Measurements from ENCODE around the gene PLA1A. TPM values are rescaled to one million over a fixed set of nuclear protein-coding genes. Genes with fewer than 3 reads are reported as not detected.

The PLA1A gene
- total RNA-seq, 1 donor from 2014 or later = 2.8 TPM

DNA sequence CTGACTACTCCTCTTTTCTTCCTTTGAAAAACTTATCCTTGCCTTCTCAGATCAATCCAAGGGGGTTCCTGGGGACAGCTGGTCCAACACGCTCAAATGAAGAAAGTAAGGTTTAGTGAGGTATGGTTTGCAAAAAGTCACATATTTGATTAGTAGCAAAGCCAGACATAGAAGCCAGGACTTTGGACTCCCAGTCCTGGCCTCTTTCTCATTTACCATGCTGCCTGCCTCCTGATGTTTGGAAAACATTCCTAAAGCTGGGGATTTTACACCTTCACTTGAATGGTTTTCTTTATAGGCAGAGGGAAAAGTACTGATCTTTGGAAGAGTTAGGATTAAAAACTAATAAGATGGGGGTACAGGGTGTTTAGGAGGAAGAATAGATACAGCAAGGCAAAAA, 48.1 kb downstream of the PLA1A start:
- intact Hi-C loops (cut with micrococcal nuclease) = loop anchor here (5.0 kb wide), 1 partner anchor 69 kb away; the partner anchor contains the start of gene ADPRH
- no peaks in the 10 kb centered on the region for H3K27me3 ChIP-seq (ENCODE audit: low read depth)
- TF ChIP-seq, protein P1, sequence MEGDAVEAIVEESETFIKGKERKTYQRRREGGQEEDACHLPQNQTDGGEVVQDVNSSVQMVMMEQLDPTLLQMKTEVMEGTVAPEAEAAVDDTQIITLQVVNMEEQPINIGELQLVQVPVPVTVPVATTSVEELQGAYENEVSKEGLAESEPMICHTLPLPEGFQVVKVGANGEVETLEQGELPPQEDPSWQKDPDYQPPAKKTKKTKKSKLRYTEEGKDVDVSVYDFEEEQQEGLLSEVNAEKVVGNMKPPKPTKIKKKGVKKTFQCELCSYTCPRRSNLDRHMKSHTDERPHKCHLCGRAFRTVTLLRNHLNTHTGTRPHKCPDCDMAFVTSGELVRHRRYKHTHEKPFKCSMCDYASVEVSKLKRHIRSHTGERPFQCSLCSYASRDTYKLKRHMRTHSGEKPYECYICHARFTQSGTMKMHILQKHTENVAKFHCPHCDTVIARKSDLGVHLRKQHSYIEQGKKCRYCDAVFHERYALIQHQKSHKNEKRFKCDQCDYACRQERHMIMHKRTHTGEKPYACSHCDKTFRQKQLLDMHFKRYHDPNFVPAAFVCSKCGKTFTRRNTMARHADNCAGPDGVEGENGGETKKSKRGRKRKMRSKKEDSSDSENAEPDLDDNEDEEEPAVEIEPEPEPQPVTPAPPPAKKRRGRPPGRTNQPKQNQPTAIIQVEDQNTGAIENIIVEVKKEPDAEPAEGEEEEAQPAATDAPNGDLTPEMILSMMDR (IDR thresholded peaks at IDR 0.05; ENCODE audit: borderline replicate concordance) = no peak
- H3K4me3 ChIP-seq = peak overlapping the region; percentile 71
- peaks cover 98% of the 10 kb centered on the region for H3K4me1 ChIP-seq
- peak overlapping the region; percentile 94 for H3K27ac ChIP-seq (replicated peaks)
- H3K9me3 ChIP-seq (replicated peaks) = no peaks in the 10 kb centered on the region
- DNase-seq = no peak
- peaks cover 49% of the 10 kb centered on the region for H3K36me3 ChIP-seq

DNA sequence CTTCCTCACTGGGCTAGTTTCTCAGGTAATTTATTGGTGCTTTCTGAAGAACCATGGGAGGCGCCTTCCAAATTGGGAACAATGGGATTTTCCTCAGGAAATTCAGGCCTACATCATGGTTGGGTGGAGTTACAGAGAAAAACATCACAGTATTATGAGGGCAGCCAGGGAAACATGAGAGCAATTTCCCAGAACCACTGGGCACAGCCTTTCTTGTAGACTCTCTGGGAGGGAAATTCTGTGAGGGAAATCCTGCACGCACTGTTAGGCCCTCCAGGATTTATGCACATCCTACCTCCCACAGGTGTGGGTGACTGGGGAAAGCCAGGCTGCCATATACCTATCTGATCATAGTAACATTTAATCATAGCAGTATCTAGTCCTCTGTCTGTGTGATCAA, 49.5 kb downstream of the PLA1A start:
- peaks cover 100% of the 10 kb centered on the region for H3K4me1 ChIP-seq
- H3K27me3 ChIP-seq (ENCODE audit: low read depth) = no peaks in the 10 kb centered on the region
- TF ChIP-seq, protein P1 (IDR thresholded peaks at IDR 0.05; ENCODE audit: borderline replicate concordance) = no peak
- intact Hi-C loops (cut with micrococcal nuclease) = loop anchor here (5.0 kb wide), 1 partner anchor 70 kb away; the partner anchor contains the start of gene ADPRH
- no peak for DNase-seq
- H3K4me3 ChIP-seq = peak overlapping the region; percentile 71
- H3K27ac ChIP-seq (replicated peaks) = peak overlapping the region; percentile 94
- peaks cover 36% of the 10 kb centered on the region for H3K36me3 ChIP-seq
- H3K9me3 ChIP-seq (replicated peaks) = no peaks in the 10 kb centered on the region

- TF ChIP-seq, protein P1 (IDR thresholded peaks at IDR 0.05; ENCODE audit: borderline replicate concordance) = no peak
- intact Hi-C loops (cut with micrococcal nuclease) = loop anchor here (5.0 kb wide), 1 partner anchor 71 kb away; the partner anchor contains the start of gene ADPRH
These were observed 50.3 kb downstream of the PLA1A start for GRCh38 chr3:119647843-119648575.

GRCh38 chr3:119649761-119650160, 52.1 kb downstream of the PLA1A start:
- H3K4me3 ChIP-seq = peak overlapping the region; percentile 71
- DNase-seq = no peak
- intact Hi-C loops (cut with micrococcal nuclease) = loop anchor here (5.0 kb wide), 1 partner anchor 72 kb away; the partner anchor contains the start of gene ADPRH
- H3K9me3 ChIP-seq (replicated peaks) = no peaks in the 10 kb centered on the region
- TF ChIP-seq, protein P1 (IDR thresholded peaks at IDR 0.05; ENCODE audit: borderline replicate concordance) = no peak
- no peaks in the 10 kb centered on the region for H3K27me3 ChIP-seq (ENCODE audit: low read depth)
- peak overlapping the region; percentile 94 for H3K27ac ChIP-seq (replicated peaks)
- H3K4me1 ChIP-seq = peaks cover 99% of the 10 kb centered on the region
- peaks cover 26% of the 10 kb centered on the region for H3K36me3 ChIP-seq

More at GRCh38 chr3:119647843-119648575, 50.3 kb downstream of the PLA1A start:
- DNase-seq = no peak
- Histone ChIP-seq H3K27ac (replicated peaks) (peak overlapping the region; percentile 94), H3K4me3 (peak overlapping the region; percentile 71), H3K9me3 (replicated peaks) (no peaks in the 10 kb centered on the region), H3K27me3 (ENCODE audit: low read depth) (no peaks in the 10 kb centered on the region), H3K4me1 (peaks cover 100% of the 10 kb centered on the region), H3K36me3 (peaks cover 27% of the 10 kb centered on the region)

- Histone ChIP-seq H3K27ac (replicated peaks) (peak overlapping the region; percentile 94), H3K9me3 (replicated peaks) (no peaks in the 10 kb centered on the region), H3K27me3 (ENCODE audit: low read depth) (no peaks in the 10 kb centered on the region), H3K4me3 (peak overlapping the region; percentile 71), H3K36me3 (peaks cover 50% of the 10 kb centered on the region), H3K4me1 (peaks cover 85% of the 10 kb centered on the region)
- intact Hi-C loops (cut with micrococcal nuclease) = no loop called here
- TF ChIP-seq, protein P1 (IDR thresholded peaks at IDR 0.05; ENCODE audit: borderline replicate concordance) = no peak
- DNase-seq = peak; percentile 59
These were observed 54.8 kb downstream of the PLA1A start for GRCh38 chr3:119652306-119653033.

Measured in left ventricle myocardium inferior (tissue), 1 donor.